ENCODE data around the gene EIF1.

GRCh38 chr17:41718287-41718645 is 29.6 kb downstream of the EIF1 start:
- no peak for TF ChIP-seq CTCF (IDR thresholded peaks at IDR 0.05)
- TF ChIP-seq POLR2A (IDR thresholded peaks at IDR 0.05) = no peak

Data from tibial nerve (tissue), 3 donors.